Measurements from ENCODE around the gene C5orf22.
A peak's percentile ranks its signal among the peaks of the same experiment; 100 is the strongest.

The C5orf22 gene

DNA sequence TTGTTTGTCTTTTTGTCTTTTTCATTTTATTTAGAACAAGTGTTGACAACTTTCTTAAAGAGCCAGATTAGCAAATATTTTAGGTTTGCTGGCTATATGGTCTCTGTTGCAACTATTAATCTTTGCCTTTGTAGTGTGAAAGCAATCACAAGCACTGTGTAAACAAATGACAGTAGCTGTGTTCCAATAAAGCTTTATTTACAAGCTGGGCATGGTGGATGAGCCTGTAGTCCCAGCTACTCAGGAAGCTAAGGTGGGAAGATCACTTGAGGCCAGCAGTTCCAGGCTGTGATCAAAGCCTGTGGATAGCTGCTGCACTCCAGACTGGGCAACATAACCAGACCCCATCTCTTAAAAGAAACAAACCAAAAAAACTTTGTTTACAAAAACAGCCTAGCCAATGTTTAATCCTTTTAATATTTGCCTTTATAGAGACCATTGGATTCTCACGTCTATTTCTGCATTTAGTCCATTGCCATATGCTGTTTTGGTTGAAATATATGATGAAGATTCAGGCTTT lies 2.5 kb downstream of the C5orf22 start:
- H4K20me1 ChIP-seq (ENCODE audit: insufficient read depth, low read length, poor library complexity, severe bottlenecking): peaks cover 18% of the 10 kb centered on the region
- TF ChIP-seq, protein P1, sequence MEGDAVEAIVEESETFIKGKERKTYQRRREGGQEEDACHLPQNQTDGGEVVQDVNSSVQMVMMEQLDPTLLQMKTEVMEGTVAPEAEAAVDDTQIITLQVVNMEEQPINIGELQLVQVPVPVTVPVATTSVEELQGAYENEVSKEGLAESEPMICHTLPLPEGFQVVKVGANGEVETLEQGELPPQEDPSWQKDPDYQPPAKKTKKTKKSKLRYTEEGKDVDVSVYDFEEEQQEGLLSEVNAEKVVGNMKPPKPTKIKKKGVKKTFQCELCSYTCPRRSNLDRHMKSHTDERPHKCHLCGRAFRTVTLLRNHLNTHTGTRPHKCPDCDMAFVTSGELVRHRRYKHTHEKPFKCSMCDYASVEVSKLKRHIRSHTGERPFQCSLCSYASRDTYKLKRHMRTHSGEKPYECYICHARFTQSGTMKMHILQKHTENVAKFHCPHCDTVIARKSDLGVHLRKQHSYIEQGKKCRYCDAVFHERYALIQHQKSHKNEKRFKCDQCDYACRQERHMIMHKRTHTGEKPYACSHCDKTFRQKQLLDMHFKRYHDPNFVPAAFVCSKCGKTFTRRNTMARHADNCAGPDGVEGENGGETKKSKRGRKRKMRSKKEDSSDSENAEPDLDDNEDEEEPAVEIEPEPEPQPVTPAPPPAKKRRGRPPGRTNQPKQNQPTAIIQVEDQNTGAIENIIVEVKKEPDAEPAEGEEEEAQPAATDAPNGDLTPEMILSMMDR (conservative IDR thresholded peaks at IDR 0.05; ENCODE audit: low read length): no peak
- TF ChIP-seq EZH2phosphoT487 (IDR thresholded peaks at IDR 0.05; ENCODE audit: borderline replicate concordance): no peak
- peak overlapping the region; percentile 64 for H3K4me2 ChIP-seq (ENCODE audit: low read depth, low read length, poor library complexity, severe bottlenecking)
- no peak overlapping the region for H3K9ac ChIP-seq (ENCODE audit: low read depth, low read length, poor library complexity, severe bottlenecking)
- H3K27me3 ChIP-seq (ENCODE audit: insufficient read depth, low read length, poor library complexity, severe bottlenecking): peaks cover 3% of the 10 kb centered on the region
- H3K9me2 ChIP-seq (replicated peaks; ENCODE audit: low read depth, low read length): no peaks in the 10 kb centered on the region
- H3K9me3 ChIP-seq (ENCODE audit: insufficient read depth, low read depth, low read length): no peaks in the 10 kb centered on the region
- H3K36me3 ChIP-seq (ENCODE audit: insufficient read depth, low read length): peaks cover 17% of the 10 kb centered on the region
- no peaks in the 10 kb centered on the region for H3F3A ChIP-seq (ENCODE audit: low read depth)
- peaks cover 65% of the 10 kb centered on the region for H3K79me2 ChIP-seq (ENCODE audit: insufficient read depth, low read length)
- H2AFZ ChIP-seq (ENCODE audit: low read length): no peak overlapping the region
- peaks cover 36% of the 10 kb centered on the region for H3K4me1 ChIP-seq (ENCODE audit: insufficient read depth, low read length, poor library complexity, severe bottlenecking)
- H3K4me3 ChIP-seq (ENCODE audit: low read length, poor library complexity, severe bottlenecking): peak overlapping the region; percentile 99

GRCh38 chr5:31536873-31537272 lies 4.8 kb downstream of the C5orf22 start:
- Histone ChIP-seq H3K4me1 (ENCODE audit: insufficient read depth, low read length, poor library complexity, severe bottlenecking) (peaks cover 26% of the 10 kb centered on the region), H3K9ac (ENCODE audit: low read depth, low read length, poor library complexity, severe bottlenecking) (no peak overlapping the region), H3K27me3 (ENCODE audit: insufficient read depth, low read length, poor library complexity, severe bottlenecking) (no peaks in the 10 kb centered on the region), H3K9me3 (ENCODE audit: insufficient read depth, low read depth, low read length) (no peaks in the 10 kb centered on the region), H3K9me2 (replicated peaks; ENCODE audit: low read depth, low read length) (no peaks in the 10 kb centered on the region), H3K79me2 (ENCODE audit: insufficient read depth, low read length) (peaks cover 42% of the 10 kb centered on the region), H3K4me3 (ENCODE audit: low read length, poor library complexity, severe bottlenecking) (peak overlapping the region; percentile 13), H4K20me1 (ENCODE audit: insufficient read depth, low read length, poor library complexity, severe bottlenecking) (peaks cover 5% of the 10 kb centered on the region), H2AFZ (ENCODE audit: low read length) (no peak overlapping the region), H3K36me3 (ENCODE audit: insufficient read depth, low read length) (peaks cover 29% of the 10 kb centered on the region), H3F3A (ENCODE audit: low read depth) (no peaks in the 10 kb centered on the region), H3K4me2 (ENCODE audit: low read depth, low read length, poor library complexity, severe bottlenecking) (peak overlapping the region; percentile 27)
- TF ChIP-seq, protein P1 (conservative IDR thresholded peaks at IDR 0.05; ENCODE audit: low read length): no peak
- no peak for TF ChIP-seq EZH2phosphoT487 (IDR thresholded peaks at IDR 0.05; ENCODE audit: borderline replicate concordance)

- H3K9ac ChIP-seq (ENCODE audit: low read depth, low read length, poor library complexity, severe bottlenecking): no peak overlapping the region
- H3K27me3 ChIP-seq (ENCODE audit: insufficient read depth, low read length, poor library complexity, severe bottlenecking): no peaks in the 10 kb centered on the region
- peaks cover 42% of the 10 kb centered on the region for H3K79me2 ChIP-seq (ENCODE audit: insufficient read depth, low read length)
- no peaks in the 10 kb centered on the region for H3F3A ChIP-seq (ENCODE audit: low read depth)
- peaks cover 30% of the 10 kb centered on the region for H3K36me3 ChIP-seq (ENCODE audit: insufficient read depth, low read length)
- no peaks in the 10 kb centered on the region for H3K9me2 ChIP-seq (replicated peaks; ENCODE audit: low read depth, low read length)
- peak overlapping the region; percentile 27 for H3K4me2 ChIP-seq (ENCODE audit: low read depth, low read length, poor library complexity, severe bottlenecking)
- H2AFZ ChIP-seq (ENCODE audit: low read length): no peak overlapping the region
- no peak for TF ChIP-seq EZH2phosphoT487 (IDR thresholded peaks at IDR 0.05; ENCODE audit: borderline replicate concordance)
- TF ChIP-seq, protein P1 (conservative IDR thresholded peaks at IDR 0.05; ENCODE audit: low read length): no peak
- H4K20me1 ChIP-seq (ENCODE audit: insufficient read depth, low read length, poor library complexity, severe bottlenecking): peaks cover 5% of the 10 kb centered on the region
- H3K4me1 ChIP-seq (ENCODE audit: insufficient read depth, low read length, poor library complexity, severe bottlenecking): peaks cover 26% of the 10 kb centered on the region
- H3K4me3 ChIP-seq (ENCODE audit: low read length, poor library complexity, severe bottlenecking): peak overlapping the region; percentile 13
- H3K9me3 ChIP-seq (ENCODE audit: insufficient read depth, low read depth, low read length): no peaks in the 10 kb centered on the region
Measured at GRCh38 chr5:31537349-31537748, 5.2 kb downstream of the C5orf22 start.
